ENCODE measurements around the gene SHQ1.

Gene SHQ1

DNA sequence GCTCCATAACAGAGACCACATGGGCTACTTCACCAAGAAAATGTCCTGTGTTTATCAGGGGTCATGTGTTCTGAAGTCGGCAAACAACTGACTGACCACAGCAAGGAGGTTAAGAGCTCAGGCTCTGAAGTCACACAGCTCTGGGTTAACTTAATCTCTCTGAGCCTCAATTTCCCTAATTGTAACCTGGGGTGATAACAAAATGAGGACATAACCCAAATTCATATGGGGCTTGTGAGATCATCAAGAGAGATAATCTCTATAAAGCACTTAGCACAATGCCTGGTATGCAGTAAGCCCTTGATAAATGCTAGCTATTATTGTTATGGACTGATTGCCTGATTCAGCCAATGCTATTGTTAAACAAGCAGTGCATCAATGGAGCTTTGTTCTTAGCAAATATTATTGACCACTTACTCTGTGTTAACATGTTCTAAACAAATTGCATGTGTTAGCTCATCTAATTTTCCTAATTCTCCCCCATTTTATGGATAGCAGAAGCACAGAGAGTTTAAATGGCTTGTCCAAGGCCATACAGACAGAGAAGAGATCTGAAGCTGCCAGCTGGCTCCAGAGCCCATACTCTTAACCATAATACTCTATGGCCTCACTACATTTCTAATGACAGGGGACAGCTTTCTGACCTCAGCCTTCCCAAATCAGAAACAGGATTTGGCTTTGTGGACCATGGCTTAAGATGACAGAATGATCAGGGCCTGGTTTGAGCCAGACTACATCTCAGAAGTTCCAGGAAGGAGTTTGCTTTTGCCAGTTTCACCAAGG, 78.3 kb downstream of the SHQ1 start:
- no peaks in the 10 kb centered on the region for H3K9me3 ChIP-seq (ENCODE audit: insufficient read depth, low read depth, low read length)
- H3K9me2 ChIP-seq (replicated peaks; ENCODE audit: low read depth, low read length) = no peaks in the 10 kb centered on the region
- H3K36me3 ChIP-seq (ENCODE audit: insufficient read depth, low read length) = peaks cover 9% of the 10 kb centered on the region; the same call in 1 of the 2 replicates
- TF ChIP-seq, protein P1, sequence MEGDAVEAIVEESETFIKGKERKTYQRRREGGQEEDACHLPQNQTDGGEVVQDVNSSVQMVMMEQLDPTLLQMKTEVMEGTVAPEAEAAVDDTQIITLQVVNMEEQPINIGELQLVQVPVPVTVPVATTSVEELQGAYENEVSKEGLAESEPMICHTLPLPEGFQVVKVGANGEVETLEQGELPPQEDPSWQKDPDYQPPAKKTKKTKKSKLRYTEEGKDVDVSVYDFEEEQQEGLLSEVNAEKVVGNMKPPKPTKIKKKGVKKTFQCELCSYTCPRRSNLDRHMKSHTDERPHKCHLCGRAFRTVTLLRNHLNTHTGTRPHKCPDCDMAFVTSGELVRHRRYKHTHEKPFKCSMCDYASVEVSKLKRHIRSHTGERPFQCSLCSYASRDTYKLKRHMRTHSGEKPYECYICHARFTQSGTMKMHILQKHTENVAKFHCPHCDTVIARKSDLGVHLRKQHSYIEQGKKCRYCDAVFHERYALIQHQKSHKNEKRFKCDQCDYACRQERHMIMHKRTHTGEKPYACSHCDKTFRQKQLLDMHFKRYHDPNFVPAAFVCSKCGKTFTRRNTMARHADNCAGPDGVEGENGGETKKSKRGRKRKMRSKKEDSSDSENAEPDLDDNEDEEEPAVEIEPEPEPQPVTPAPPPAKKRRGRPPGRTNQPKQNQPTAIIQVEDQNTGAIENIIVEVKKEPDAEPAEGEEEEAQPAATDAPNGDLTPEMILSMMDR (conservative IDR thresholded peaks at IDR 0.05; ENCODE audit: low read length) = no peak
- no peak for TF ChIP-seq EZH2phosphoT487 (IDR thresholded peaks at IDR 0.05; ENCODE audit: borderline replicate concordance)
- peaks cover 3% of the 10 kb centered on the region for H3K4me1 ChIP-seq (ENCODE audit: insufficient read depth, low read length, poor library complexity, severe bottlenecking)
- H3K79me2 ChIP-seq (ENCODE audit: insufficient read depth, low read length) = no peaks in the 10 kb centered on the region
- H3K27me3 ChIP-seq (ENCODE audit: insufficient read depth, low read length, poor library complexity, severe bottlenecking) = no peaks in the 10 kb centered on the region
- no peak overlapping the region for H3K4me2 ChIP-seq (ENCODE audit: low read depth, low read length, poor library complexity, severe bottlenecking)
- H3K9ac ChIP-seq (ENCODE audit: low read depth, low read length, poor library complexity, severe bottlenecking) = no peak overlapping the region
- H3K4me3 ChIP-seq (ENCODE audit: low read length, poor library complexity, severe bottlenecking) = no peak overlapping the region
- H2AFZ ChIP-seq (ENCODE audit: low read length) = no peak overlapping the region
- no peaks in the 10 kb centered on the region for H3F3A ChIP-seq (ENCODE audit: low read depth)
- H4K20me1 ChIP-seq (ENCODE audit: insufficient read depth, low read length, poor library complexity, severe bottlenecking) = no peaks in the 10 kb centered on the region

DNA sequence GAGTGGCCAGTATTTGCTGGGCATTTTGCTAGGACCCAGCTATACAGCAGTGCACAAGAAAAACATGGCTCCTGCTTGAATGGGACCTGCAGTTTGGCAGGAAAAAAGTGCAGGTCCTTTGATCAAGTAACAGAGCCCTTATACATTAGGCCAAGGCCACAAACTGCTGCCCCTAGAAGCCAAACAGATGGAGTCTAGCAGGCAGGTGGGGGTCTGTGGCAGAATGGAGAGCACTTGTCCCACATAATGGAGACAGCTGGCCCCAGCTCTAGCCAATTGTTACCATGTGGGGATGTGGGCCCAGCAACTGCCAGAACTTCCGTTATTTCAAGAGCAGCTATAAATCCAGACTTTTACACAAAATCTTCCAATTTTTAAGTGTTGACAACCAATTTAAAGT, 79.3 kb downstream of the SHQ1 start:
- Histone ChIP-seq H2AFZ (ENCODE audit: low read length) (no peak overlapping the region), H3K9me2 (replicated peaks; ENCODE audit: low read depth, low read length) (no peaks in the 10 kb centered on the region), H3K9ac (ENCODE audit: low read depth, low read length, poor library complexity, severe bottlenecking) (no peak overlapping the region), H3K4me1 (ENCODE audit: insufficient read depth, low read length, poor library complexity, severe bottlenecking) (peaks cover 3% of the 10 kb centered on the region), H3K9me3 (ENCODE audit: insufficient read depth, low read depth, low read length) (no peaks in the 10 kb centered on the region), H3K79me2 (ENCODE audit: insufficient read depth, low read length) (no peaks in the 10 kb centered on the region), H3K4me3 (ENCODE audit: low read length, poor library complexity, severe bottlenecking) (no peak overlapping the region), H3K4me2 (ENCODE audit: low read depth, low read length, poor library complexity, severe bottlenecking) (no peak overlapping the region), H3K27me3 (ENCODE audit: insufficient read depth, low read length, poor library complexity, severe bottlenecking) (no peaks in the 10 kb centered on the region), H3F3A (ENCODE audit: low read depth) (no peaks in the 10 kb centered on the region), H3K36me3 (ENCODE audit: insufficient read depth, low read length) (peaks cover 9% of the 10 kb centered on the region; the same call in 1 of the 2 replicates), H4K20me1 (ENCODE audit: insufficient read depth, low read length, poor library complexity, severe bottlenecking) (no peaks in the 10 kb centered on the region)
- TF ChIP-seq EZH2phosphoT487 (IDR thresholded peaks at IDR 0.05; ENCODE audit: borderline replicate concordance) = no peak
- TF ChIP-seq, protein P1 (conservative IDR thresholded peaks at IDR 0.05; ENCODE audit: low read length) = no peak

DNA sequence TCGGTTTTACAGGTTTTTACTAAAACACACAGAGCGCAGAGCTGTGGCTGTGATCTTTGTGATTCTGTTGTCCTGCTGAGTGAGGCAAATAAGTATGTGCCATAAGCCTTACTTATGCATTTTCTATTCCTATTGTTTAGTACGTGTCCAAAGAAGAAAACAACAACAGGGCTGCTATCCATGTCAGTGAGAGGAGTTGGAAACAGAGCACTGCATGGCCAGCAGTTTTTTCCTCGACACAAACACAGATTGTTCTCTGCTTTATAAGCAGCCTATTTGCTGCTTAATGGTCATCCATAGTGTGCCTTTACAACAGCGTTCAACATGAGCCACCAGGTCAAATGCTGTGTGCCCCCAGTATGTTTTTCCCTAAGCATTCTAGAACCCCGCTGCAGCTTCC, 79.8 kb downstream of the SHQ1 start:
- Histone ChIP-seq H3K9me2 (replicated peaks; ENCODE audit: low read depth, low read length) (no peaks in the 10 kb centered on the region), H3K27me3 (ENCODE audit: insufficient read depth, low read length, poor library complexity, severe bottlenecking) (no peaks in the 10 kb centered on the region), H3F3A (ENCODE audit: low read depth) (no peaks in the 10 kb centered on the region), H2AFZ (ENCODE audit: low read length) (no peak overlapping the region), H3K36me3 (ENCODE audit: insufficient read depth, low read length) (peaks cover 9% of the 10 kb centered on the region; the same call in 1 of the 2 replicates), H3K4me2 (ENCODE audit: low read depth, low read length, poor library complexity, severe bottlenecking) (no peak overlapping the region), H3K4me3 (ENCODE audit: low read length, poor library complexity, severe bottlenecking) (no peak overlapping the region), H4K20me1 (ENCODE audit: insufficient read depth, low read length, poor library complexity, severe bottlenecking) (no peaks in the 10 kb centered on the region), H3K9ac (ENCODE audit: low read depth, low read length, poor library complexity, severe bottlenecking) (no peak overlapping the region), H3K9me3 (ENCODE audit: insufficient read depth, low read depth, low read length) (no peaks in the 10 kb centered on the region), H3K4me1 (ENCODE audit: insufficient read depth, low read length, poor library complexity, severe bottlenecking) (peaks cover 3% of the 10 kb centered on the region), H3K79me2 (ENCODE audit: insufficient read depth, low read length) (no peaks in the 10 kb centered on the region)
- TF ChIP-seq, protein P1 (conservative IDR thresholded peaks at IDR 0.05; ENCODE audit: low read length) = no peak
- TF ChIP-seq EZH2phosphoT487 (IDR thresholded peaks at IDR 0.05; ENCODE audit: borderline replicate concordance) = no peak

Measured in Loucy (cell line).